Kidney epithelial cell (primary cell): ENCODE measurements around the gene PLA2G2E. TPM values are rescaled to one million over a fixed set of nuclear protein-coding genes. Genes with fewer than 3 reads are reported as not detected.
"Not testable (repeated sequence)": the region's sequence is repeated elsewhere in the genome, so short reads cannot be mapped to it uniquely, and the experiment has no call there.

Source experiments
- DNase-seq: peaks from one replicate; pipeline ENCODE4 v3.0.0-alpha.2; 2010; ENCODE audit warnings: low read depth
- H3K27me3 ChIP-seq: 2 replicates; pipeline ENCODE4 v1.6.0; 2011; ENCODE audit warnings: low read length; ENCODE audit not compliant: control insufficient read depth, insufficient read depth
- H3K36me3 ChIP-seq: 2 replicates; pipeline ENCODE4 v1.5.1; 2011; ENCODE audit warnings: low read length; ENCODE audit not compliant: control insufficient read depth, insufficient read depth
- H3K4me3 ChIP-seq: 2 replicates; pipeline ENCODE4 v1.5.1; 2011; ENCODE audit warnings: low read depth, mild to moderate bottlenecking, control low read depth, low read length
- CTCF ChIP-seq: IDR thresholded peaks from 2 replicates; pipeline ENCODE4 v1.5.1; 2011; ENCODE audit warnings: mild to moderate bottlenecking, moderate library complexity, low read length, control low read depth, inconsistent platforms; ENCODE audit not compliant: insufficient read depth, poor library complexity, severe bottlenecking
- total RNA-seq: library from RNA; depleted of rRNA; stranded (reverse); fragments of >200 nt; gene quantifications from 2 replicates; pipeline ENCODE4 v1.2.3, GENCODE V29; 2015

Gene PLA2G2E
- total RNA-seq, 1 donor from 2014 or later = not detected

- no peak for DNase-seq
- H3K36me3 ChIP-seq = no peaks in the 10 kb centered on the region
- H3K27me3 ChIP-seq = peaks cover 2% of the 10 kb centered on the region
- H3K4me3 ChIP-seq = no peak overlapping the region
- no peak for TF ChIP-seq CTCF
These were observed 17.2 kb upstream of the PLA2G2E start for GRCh38 chr1:19940486-19941205.

- Histone ChIP-seq H3K4me3 (no peak overlapping the region), H3K36me3 (no peaks in the 10 kb centered on the region), H3K27me3 (no peaks in the 10 kb centered on the region)
- TF ChIP-seq CTCF = no peak
- DNase-seq = no peak
These were observed 15.1 kb upstream of the PLA2G2E start for GRCh38 chr1:19938472-19938871.

- no peak overlapping the region for H3K4me3 ChIP-seq
- no peak for DNase-seq
- no peaks in the 10 kb centered on the region for H3K27me3 ChIP-seq
- no peak for TF ChIP-seq CTCF
- H3K36me3 ChIP-seq = no peaks in the 10 kb centered on the region
These were observed 12.8 kb upstream of the PLA2G2E start for GRCh38 chr1:19936061-19936750.

- Histone ChIP-seq H3K4me3 (no peak overlapping the region), H3K27me3 (no peaks in the 10 kb centered on the region), H3K36me3 (no peaks in the 10 kb centered on the region)
- DNase-seq = no peak
- TF ChIP-seq CTCF = no peak
These were observed 10.9 kb upstream of the PLA2G2E start for GRCh38 chr1:19934336-19934735.

- TF ChIP-seq CTCF = no peak
- H3K4me3 ChIP-seq = no peak overlapping the region
- no peak for DNase-seq
- no peaks in the 10 kb centered on the region for H3K36me3 ChIP-seq
- H3K27me3 ChIP-seq = no peaks in the 10 kb centered on the region
These were observed 9.4 kb upstream of the PLA2G2E start for GRCh38 chr1:19932866-19933265.

- H3K27me3 ChIP-seq, H3K36me3 ChIP-seq, H3K4me3 ChIP-seq, DNase-seq: not testable (repeated sequence)
These were observed 3.7 kb upstream of the PLA2G2E start for GRCh38 chr1:19927130-19927421.
